EL (cell line): ENCODE results near the gene BOD1L1.

Experiments used
- DNase-seq: peaks from one replicate; pipeline ENCODE4 v3.0.0-alpha.2; 2016

The BOD1L1 gene

GRCh38 chr4:13537832-13538177 is 89.7 kb downstream of the BOD1L1 start:
- DNase-seq = no peak

GRCh38 chr4:13537011-13537831 is 90.3 kb downstream of the BOD1L1 start:
- DNase-seq = no peak

- DNase-seq = no peak
Measured at GRCh38 chr4:13536607-13537006, 90.9 kb downstream of the BOD1L1 start.

- no peak for DNase-seq
Measured at GRCh38 chr4:13535708-13536361, 91.7 kb downstream of the BOD1L1 start.

- DNase-seq = no peak
Measured at GRCh38 chr4:13535118-13535517, 92.4 kb downstream of the BOD1L1 start.

GRCh38 chr4:13534344-13535063 is 93.0 kb downstream of the BOD1L1 start:
- DNase-seq = no peak

- no peak for DNase-seq
Measured at GRCh38 chr4:13533670-13534343, 93.7 kb downstream of the BOD1L1 start.

- DNase-seq = no peak
Measured at GRCh38 chr4:13531625-13531998, 95.9 kb downstream of the BOD1L1 start.

GRCh38 chr4:13530823-13531624 is 96.5 kb downstream of the BOD1L1 start:
- DNase-seq = no peak

- DNase-seq = no peak
Measured at GRCh38 chr4:13529128-13529919, 98.2 kb downstream of the BOD1L1 start.

- no peak for DNase-seq
Measured at GRCh38 chr4:13528821-13529127, 98.8 kb downstream of the BOD1L1 start.

GRCh38 chr4:13527981-13528820 is 99.3 kb downstream of the BOD1L1 start:
- DNase-seq = no peak

GRCh38 chr4:13527192-13527980 is 100.1 kb downstream of the BOD1L1 start:
- no peak for DNase-seq

- DNase-seq = no peak
Measured at GRCh38 chr4:13526658-13527057, 100.9 kb downstream of the BOD1L1 start.

- DNase-seq = no peak
Measured at GRCh38 chr4:13525606-13526281, 101.8 kb downstream of the BOD1L1 start.

- peak; percentile 82 for DNase-seq
Measured at GRCh38 chr4:13524504-13525243, 102.9 kb downstream of the BOD1L1 start.

GRCh38 chr4:13523591-13524503 is 103.7 kb downstream of the BOD1L1 start:
- no peak for DNase-seq

GRCh38 chr4:13523105-13523477 is 104.4 kb downstream of the BOD1L1 start:
- no peak for DNase-seq
